ENCODE data around the gene DRD2.

DRD2 gene

DNA sequence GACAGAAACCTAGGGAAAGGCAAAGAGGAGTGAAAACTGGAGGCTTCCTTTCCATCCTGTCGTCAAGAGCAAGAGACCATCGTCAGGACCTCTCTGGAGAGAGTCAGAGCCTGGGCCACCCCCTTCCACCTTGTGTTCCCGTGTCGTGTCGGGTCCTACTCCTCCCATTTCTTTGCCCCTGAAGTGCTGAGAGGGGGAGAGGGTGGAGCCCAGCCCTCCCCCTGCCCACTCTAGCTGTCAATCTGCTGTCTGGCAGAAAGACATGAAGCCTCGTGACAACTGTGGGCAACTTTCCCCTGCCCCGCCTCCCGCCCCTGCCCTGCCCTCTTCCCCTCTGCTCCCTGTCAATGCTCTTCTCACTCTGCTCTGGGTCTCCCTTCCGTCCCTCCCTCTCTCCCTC lies 67.0 kb downstream of the DRD2 start:
- no peaks in the 10 kb centered on the region for H3K9me3 ChIP-seq (ENCODE audit: control insufficient read depth, low read depth, low read length)
- H3K4me3 ChIP-seq (ENCODE audit: low read length) = no peak overlapping the region
- H3K27me3 ChIP-seq (ENCODE audit: control insufficient read depth, insufficient read depth, low read length) = no peaks in the 10 kb centered on the region
- no peak overlapping the region for H3K27ac ChIP-seq (ENCODE audit: low read length)
- no peak overlapping the region for H3K9ac ChIP-seq (ENCODE audit: low read length)
- H3K36me3 ChIP-seq (ENCODE audit: control insufficient read depth, low read depth, low read length) = no peaks in the 10 kb centered on the region
- no peaks in the 10 kb centered on the region for H3K4me1 ChIP-seq (ENCODE audit: control insufficient read depth, low read depth, low read length)

DNA sequence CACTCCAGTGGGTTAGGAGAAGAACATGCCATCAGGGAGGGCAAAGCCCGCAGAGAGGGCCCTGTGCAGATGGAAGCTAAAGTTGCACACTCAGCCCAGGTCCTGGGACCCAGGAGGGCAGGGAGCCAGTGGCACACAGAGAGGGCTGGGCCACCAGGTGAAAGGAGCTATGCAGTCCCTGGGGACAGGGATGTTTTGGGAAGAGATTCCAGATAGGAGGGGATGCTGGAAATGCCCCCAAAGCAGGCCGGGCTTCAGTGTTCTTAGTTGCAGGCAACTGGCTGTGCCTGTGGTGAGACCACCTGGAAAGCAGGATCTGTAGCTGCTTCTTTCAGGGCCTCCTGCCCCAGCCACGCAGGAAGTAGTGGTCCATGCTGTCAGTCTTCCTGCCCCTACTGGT lies 68.0 kb downstream of the DRD2 start:
- H3K4me3 ChIP-seq (ENCODE audit: low read length) = no peak overlapping the region
- H3K4me1 ChIP-seq (ENCODE audit: control insufficient read depth, low read depth, low read length) = no peaks in the 10 kb centered on the region
- H3K9ac ChIP-seq (ENCODE audit: low read length) = no peak overlapping the region
- H3K9me3 ChIP-seq (ENCODE audit: control insufficient read depth, low read depth, low read length) = no peaks in the 10 kb centered on the region
- no peak overlapping the region for H3K27ac ChIP-seq (ENCODE audit: low read length)
- no peaks in the 10 kb centered on the region for H3K36me3 ChIP-seq (ENCODE audit: control insufficient read depth, low read depth, low read length)
- H3K27me3 ChIP-seq (ENCODE audit: control insufficient read depth, insufficient read depth, low read length) = no peaks in the 10 kb centered on the region

DNA sequence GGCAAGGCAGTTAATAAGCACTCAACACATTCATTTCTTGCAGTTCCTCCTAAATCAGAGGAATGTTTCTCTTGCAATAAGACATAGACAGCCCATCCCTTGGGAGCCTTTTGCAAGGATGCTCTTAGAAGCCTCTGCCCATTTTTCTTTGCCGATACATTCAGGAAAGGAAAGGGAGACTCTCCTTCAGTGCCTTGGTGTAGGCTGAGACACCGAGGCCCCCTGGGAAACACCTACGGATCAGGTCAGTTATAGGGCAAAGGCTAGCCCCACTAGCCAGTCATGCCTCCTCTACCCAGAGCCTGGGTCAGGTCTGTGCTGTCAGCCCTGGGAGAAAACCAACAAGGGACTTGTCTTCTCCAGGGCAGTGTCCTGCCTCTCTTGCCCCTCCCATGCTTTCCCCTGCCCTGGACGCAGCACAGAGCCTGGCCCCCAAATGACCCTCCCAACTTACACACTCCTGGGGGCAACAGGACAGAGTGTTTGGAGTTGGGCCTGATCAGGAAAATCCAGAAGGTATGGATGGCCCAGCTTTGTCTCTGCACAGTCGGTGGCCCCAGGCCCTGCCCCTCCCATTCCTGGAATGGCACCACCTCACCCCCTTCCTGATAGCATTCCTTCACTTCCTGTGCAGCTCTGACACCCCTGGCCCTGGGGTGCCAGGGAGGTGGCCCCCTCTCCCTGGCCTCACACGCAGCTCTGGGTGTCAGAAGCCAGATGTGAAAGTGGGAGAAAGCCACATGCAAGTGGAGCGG lies 69.3 kb downstream of the DRD2 start:
- Histone ChIP-seq H3K36me3 (ENCODE audit: control insufficient read depth, low read depth, low read length) (no peaks in the 10 kb centered on the region), H3K27ac (ENCODE audit: low read length) (no peak overlapping the region), H3K4me1 (ENCODE audit: control insufficient read depth, low read depth, low read length) (no peaks in the 10 kb centered on the region), H3K9ac (ENCODE audit: low read length) (no peak overlapping the region), H3K4me3 (ENCODE audit: low read length) (no peak overlapping the region), H3K9me3 (ENCODE audit: control insufficient read depth, low read depth, low read length) (no peaks in the 10 kb centered on the region), H3K27me3 (ENCODE audit: control insufficient read depth, insufficient read depth, low read length) (no peaks in the 10 kb centered on the region)

DNA sequence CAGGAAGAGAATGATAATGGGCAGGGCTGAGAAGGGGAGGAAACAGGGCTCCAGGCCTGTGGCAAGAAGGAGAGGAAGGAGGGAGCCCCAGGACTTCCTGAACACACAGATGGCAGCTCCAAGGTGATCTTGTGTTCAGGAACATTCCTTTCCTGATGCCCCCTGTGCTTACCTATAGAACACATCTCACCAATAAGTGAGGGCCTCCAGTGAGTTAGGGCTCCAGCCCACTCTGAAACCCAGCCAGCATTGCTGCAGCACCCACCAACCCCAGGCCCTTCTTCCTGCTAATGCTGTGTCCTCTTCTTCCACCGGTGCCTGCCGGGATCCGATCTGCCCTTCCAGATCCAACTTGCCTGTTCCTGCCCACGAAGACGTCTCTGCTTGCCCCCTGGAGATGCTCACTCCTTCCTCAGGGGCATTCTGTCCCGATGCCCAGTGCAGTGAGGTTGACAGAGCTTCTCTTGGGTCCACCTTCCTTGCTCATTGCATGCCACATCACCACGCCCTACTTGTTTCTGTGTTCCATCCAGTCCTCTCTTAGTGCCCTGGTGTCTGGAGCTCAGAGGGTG lies 70.3 kb downstream of the DRD2 start:
- Histone ChIP-seq H3K27ac (ENCODE audit: low read length) (no peak overlapping the region), H3K9me3 (ENCODE audit: control insufficient read depth, low read depth, low read length) (no peaks in the 10 kb centered on the region), H3K4me3 (ENCODE audit: low read length) (no peak overlapping the region), H3K4me1 (ENCODE audit: control insufficient read depth, low read depth, low read length) (no peaks in the 10 kb centered on the region), H3K27me3 (ENCODE audit: control insufficient read depth, insufficient read depth, low read length) (no peaks in the 10 kb centered on the region), H3K9ac (ENCODE audit: low read length) (no peak overlapping the region), H3K36me3 (ENCODE audit: control insufficient read depth, low read depth, low read length) (no peaks in the 10 kb centered on the region)

DNA sequence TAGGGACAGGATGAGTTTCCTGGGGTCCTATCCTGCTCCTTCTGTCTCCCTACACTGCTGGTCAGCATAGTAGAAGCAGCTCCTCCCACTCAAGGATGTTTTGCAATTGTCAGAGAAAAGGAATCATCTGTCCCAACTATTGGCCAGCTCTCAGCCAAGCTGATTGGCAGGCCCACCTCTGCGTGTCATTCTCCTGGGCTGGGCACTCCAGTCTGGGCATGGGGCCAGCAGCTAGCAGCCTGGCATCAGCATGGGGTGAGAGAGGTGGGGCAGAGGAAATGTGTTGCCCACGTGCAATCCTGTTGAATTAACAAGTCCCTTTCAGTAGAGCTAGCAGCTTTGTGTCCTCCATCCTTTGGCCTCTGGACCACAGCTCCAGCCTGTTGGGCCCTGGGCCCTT lies 73.5 kb downstream of the DRD2 start:
- Histone ChIP-seq H3K9ac (ENCODE audit: low read length) (no peak overlapping the region), H3K9me3 (ENCODE audit: control insufficient read depth, low read depth, low read length) (no peaks in the 10 kb centered on the region), H3K27me3 (ENCODE audit: control insufficient read depth, insufficient read depth, low read length) (no peaks in the 10 kb centered on the region), H3K4me1 (ENCODE audit: control insufficient read depth, low read depth, low read length) (no peaks in the 10 kb centered on the region), H3K36me3 (ENCODE audit: control insufficient read depth, low read depth, low read length) (no peaks in the 10 kb centered on the region), H3K4me3 (ENCODE audit: low read length) (no peak overlapping the region), H3K27ac (ENCODE audit: low read length) (no peak overlapping the region)

DNA sequence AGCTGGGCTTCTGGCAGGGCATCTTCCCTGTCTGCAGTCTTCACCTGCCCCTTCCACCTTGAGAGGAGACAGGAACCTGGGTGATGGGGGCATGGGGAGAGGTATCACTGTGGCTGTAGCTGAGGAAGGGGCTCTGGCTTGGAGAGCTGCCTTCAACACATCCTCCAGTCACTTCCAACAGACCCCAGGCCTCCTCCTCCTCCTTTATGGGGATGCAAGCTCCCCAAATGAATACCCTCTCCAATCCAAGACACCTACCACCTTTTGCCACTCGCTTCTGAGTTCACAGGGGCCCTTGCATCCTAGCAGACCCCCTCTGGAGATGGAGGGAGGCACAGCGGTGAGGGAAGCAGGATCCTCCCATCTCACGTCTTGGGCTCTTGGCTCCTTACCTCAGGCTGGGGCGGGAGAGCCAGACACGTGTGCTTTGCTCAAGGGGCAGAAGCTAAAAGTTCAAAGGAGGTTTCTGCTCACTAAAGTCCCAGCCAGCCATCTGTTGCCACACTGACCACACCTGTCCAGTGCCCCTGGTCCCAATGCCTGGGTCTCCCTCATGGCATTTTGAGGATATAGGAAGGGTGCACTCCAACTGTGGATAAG lies 74.5 kb downstream of the DRD2 start:
- no peak overlapping the region for H3K4me3 ChIP-seq (ENCODE audit: low read length)
- H3K4me1 ChIP-seq (ENCODE audit: control insufficient read depth, low read depth, low read length) = no peaks in the 10 kb centered on the region
- no peaks in the 10 kb centered on the region for H3K9me3 ChIP-seq (ENCODE audit: control insufficient read depth, low read depth, low read length)
- no peak overlapping the region for H3K9ac ChIP-seq (ENCODE audit: low read length)
- H3K36me3 ChIP-seq (ENCODE audit: control insufficient read depth, low read depth, low read length) = no peaks in the 10 kb centered on the region
- H3K27ac ChIP-seq (ENCODE audit: low read length) = no peak overlapping the region
- no peaks in the 10 kb centered on the region for H3K27me3 ChIP-seq (ENCODE audit: control insufficient read depth, insufficient read depth, low read length)

DNA sequence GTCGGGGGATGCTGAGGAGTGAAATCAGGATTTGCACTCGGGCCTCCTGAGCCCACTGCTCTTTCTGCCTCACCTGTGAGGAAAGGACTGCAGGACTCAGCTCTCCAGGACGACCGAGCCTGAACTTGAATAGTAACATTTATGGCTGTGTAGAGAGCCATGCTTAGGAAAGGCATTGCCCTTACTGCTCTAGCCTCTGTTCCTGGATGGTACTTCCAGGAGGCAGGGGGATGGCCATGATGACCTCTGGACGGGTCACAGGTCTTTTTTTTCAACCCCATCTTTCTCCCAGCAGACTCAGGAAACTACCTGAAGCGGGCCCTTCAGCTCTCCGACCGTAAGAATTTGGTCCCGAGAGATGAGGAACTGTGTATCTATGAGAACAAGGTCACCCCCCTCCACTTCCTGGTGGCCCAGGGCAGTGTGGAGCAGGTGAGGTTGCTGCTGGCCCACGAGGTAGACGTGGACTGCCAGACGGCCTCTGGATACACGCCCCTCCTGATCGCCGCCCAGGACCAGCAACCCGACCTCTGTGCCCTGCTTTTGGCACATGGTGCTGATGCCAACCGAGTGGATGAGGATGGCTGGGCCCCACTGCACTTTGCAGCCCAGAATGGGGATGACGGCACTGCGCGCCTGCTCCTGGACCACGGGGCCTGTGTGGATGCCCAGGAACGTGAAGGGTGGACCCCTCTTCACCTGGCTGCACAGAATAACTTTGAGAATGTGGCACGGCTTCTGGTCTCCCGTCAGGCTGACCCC lies 76.3 kb downstream of the DRD2 start:
- Histone ChIP-seq H3K27me3 (ENCODE audit: control insufficient read depth, insufficient read depth, low read length) (no peaks in the 10 kb centered on the region), H3K27ac (ENCODE audit: low read length) (no peak overlapping the region), H3K4me1 (ENCODE audit: control insufficient read depth, low read depth, low read length) (no peaks in the 10 kb centered on the region), H3K9me3 (ENCODE audit: control insufficient read depth, low read depth, low read length) (no peaks in the 10 kb centered on the region), H3K36me3 (ENCODE audit: control insufficient read depth, low read depth, low read length) (no peaks in the 10 kb centered on the region), H3K9ac (ENCODE audit: low read length) (no peak overlapping the region), H3K4me3 (ENCODE audit: low read length) (no peak overlapping the region)

DNA sequence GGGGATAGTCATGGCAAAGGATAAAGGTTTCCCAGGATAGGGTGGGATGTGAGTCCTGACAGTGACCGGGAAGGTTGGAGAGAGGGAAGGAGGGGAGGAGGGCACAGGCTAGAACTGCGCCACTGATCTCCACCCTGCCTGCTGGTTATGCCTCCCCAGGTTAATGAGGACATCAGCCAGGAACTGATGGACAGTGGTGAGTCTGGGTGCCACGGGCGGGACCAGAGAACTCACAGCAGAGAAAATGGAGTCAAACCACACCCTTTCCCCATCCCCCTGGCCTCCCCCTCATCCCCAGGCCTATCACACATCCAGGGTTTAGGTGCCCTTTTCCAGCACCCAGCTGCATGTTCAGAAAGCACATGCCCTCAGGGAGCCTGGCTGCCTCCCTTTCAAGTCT lies 77.4 kb downstream of the DRD2 start:
- Histone ChIP-seq H3K36me3 (ENCODE audit: control insufficient read depth, low read depth, low read length) (no peaks in the 10 kb centered on the region), H3K9ac (ENCODE audit: low read length) (no peak overlapping the region), H3K9me3 (ENCODE audit: control insufficient read depth, low read depth, low read length) (no peaks in the 10 kb centered on the region), H3K27me3 (ENCODE audit: control insufficient read depth, insufficient read depth, low read length) (no peaks in the 10 kb centered on the region), H3K27ac (ENCODE audit: low read length) (no peak overlapping the region), H3K4me1 (ENCODE audit: control insufficient read depth, low read depth, low read length) (no peaks in the 10 kb centered on the region), H3K4me3 (ENCODE audit: low read length) (no peak overlapping the region)

DNA sequence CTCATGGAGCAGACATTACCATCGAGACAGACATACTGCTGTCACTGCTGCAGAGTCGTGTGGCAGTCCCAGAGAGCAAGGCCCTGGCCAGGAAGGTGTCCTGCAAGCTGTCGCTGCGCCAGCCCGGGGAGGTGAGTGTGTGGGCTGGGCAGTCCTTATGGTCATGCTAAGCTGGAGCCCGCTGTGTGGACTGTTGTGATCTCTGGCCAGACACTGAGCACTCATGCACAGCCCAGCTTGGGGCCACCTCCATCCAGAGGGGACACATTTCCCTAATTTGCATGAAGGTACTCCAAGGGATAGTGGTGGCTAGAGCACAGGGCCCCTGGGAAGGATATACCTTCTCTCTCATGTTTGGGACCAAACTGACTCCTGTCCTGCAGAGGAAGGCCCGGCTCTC lies 78.0 kb downstream of the DRD2 start:
- Histone ChIP-seq H3K36me3 (ENCODE audit: control insufficient read depth, low read depth, low read length) (no peaks in the 10 kb centered on the region), H3K27me3 (ENCODE audit: control insufficient read depth, insufficient read depth, low read length) (no peaks in the 10 kb centered on the region), H3K4me1 (ENCODE audit: control insufficient read depth, low read depth, low read length) (no peaks in the 10 kb centered on the region), H3K4me3 (ENCODE audit: low read length) (no peak overlapping the region), H3K27ac (ENCODE audit: low read length) (no peak overlapping the region), H3K9ac (ENCODE audit: low read length) (no peak overlapping the region), H3K9me3 (ENCODE audit: control insufficient read depth, low read depth, low read length) (no peaks in the 10 kb centered on the region)

DNA sequence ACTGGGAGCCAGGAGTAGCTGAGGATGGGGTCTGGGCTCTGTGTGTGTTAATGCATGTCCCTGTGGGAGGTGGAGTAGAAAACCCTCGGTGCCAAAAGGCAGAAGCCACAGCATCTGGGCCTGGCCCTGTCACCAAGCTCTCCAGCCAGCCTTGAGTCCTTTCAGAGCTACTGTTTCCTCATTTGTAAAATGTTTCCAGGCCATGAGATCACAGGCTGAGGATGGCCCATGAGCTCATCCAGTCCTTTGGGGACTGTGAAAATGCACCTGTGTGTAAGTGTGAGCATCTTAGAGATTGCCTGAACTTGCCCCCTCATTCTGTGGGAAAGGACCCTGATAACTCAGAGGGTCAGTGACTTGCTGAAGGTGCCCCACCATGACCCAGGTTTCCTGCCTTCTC lies 78.5 kb downstream of the DRD2 start:
- H3K9me3 ChIP-seq (ENCODE audit: control insufficient read depth, low read depth, low read length) = no peaks in the 10 kb centered on the region
- H3K9ac ChIP-seq (ENCODE audit: low read length) = no peak overlapping the region
- H3K4me3 ChIP-seq (ENCODE audit: low read length) = no peak overlapping the region
- no peak overlapping the region for H3K27ac ChIP-seq (ENCODE audit: low read length)
- no peaks in the 10 kb centered on the region for H3K36me3 ChIP-seq (ENCODE audit: control insufficient read depth, low read depth, low read length)
- H3K4me1 ChIP-seq (ENCODE audit: control insufficient read depth, low read depth, low read length) = no peaks in the 10 kb centered on the region
- H3K27me3 ChIP-seq (ENCODE audit: control insufficient read depth, insufficient read depth, low read length) = no peaks in the 10 kb centered on the region

DNA sequence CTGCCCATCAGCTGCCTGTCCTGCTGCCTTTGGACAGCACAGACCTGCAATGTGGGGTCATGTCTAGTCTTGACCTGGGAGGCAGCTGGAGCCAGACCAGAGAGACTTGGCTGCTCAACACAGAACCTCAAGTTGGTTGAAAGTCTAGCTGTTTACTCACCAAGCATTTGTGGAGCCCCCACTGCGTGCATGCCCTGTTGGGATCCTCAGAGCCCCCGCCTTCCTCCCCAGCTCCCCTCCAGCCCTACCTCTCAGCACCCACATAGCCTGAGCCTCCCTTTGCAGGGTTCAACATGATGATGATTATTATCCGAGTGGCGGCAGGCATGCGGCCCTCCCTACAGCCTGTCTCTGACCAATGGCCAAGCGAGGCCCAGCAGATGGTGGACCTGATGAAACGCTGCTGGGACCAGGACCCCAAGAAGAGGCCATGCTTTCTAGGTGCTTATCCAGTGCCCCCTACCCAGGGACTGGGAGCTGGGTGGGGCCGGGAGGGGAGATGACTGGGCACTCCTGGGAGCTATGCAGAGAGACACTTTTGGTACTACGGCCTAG lies 79.3 kb downstream of the DRD2 start:
- Histone ChIP-seq H3K4me1 (ENCODE audit: control insufficient read depth, low read depth, low read length) (no peaks in the 10 kb centered on the region), H3K36me3 (ENCODE audit: control insufficient read depth, low read depth, low read length) (no peaks in the 10 kb centered on the region), H3K4me3 (ENCODE audit: low read length) (no peak overlapping the region), H3K9ac (ENCODE audit: low read length) (no peak overlapping the region), H3K9me3 (ENCODE audit: control insufficient read depth, low read depth, low read length) (no peaks in the 10 kb centered on the region), H3K27me3 (ENCODE audit: control insufficient read depth, insufficient read depth, low read length) (no peaks in the 10 kb centered on the region), H3K27ac (ENCODE audit: low read length) (no peak overlapping the region)
